ENCODE data around the gene COX7A2.

Gene COX7A2

GRCh38 chr6:75196081-75196687, 47.4 kb downstream of the COX7A2 start:
- no peak for DNase-seq

DNA sequence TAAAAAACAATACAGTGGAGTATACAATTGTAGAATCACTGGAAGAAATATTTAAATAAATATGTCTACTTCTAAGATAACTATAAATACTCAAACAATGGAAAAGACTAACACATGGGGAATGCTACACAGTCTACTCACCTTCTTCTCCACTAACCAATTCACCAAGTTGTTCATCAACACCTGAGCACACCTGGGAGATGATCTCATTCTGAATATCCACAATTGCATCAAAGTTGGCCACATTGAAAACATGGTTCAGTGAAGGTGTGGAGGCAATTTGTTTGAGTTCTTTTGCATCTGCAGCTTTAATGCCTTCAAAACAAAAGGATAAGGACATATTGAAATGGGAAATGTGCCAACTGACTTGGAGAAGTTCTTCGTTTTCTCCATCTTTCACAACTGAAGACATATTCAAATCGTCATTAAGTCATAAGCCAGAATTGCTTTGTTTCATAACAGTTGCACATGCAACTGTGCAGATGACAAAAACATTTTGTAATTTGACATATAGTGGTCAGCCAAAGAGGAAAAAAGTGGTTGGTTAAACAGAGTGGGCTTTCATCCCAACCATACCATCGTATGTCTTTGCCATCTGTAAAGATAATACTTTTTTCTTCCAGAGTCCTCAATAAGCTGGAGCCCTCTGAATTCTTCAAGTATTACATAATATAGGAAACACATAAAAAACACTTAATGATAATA, 55.2 kb downstream of the COX7A2 start:
- DNase-seq = no peak
